OCI-LY3 (cell line): ENCODE measurements around the gene TENM4.

Experiments used
- H2AFZ ChIP-seq: fragments of 200-600, 300-600 bp; shearing (Covaris generic); 2 replicates; pipeline ENCODE4 v1.6.0; 2014; ENCODE audit warnings: antibody characterized with exemption, low read depth, low read length
- H3K27ac ChIP-seq: fragments of 200-600, 300-600 bp; sonication (generic); 2 replicates; pipeline ENCODE4 v1.5.1; 2014; ENCODE audit warnings: mild to moderate bottlenecking, low read length, moderate library complexity, mixed read lengths
- H3K27me3 ChIP-seq: fragments of 200-600, 300-600 bp; sonication (generic); 2 replicates; pipeline ENCODE4 v1.6.1; 2014; ENCODE audit warnings: low read depth, low read length, mixed read lengths
- H3K36me3 ChIP-seq: fragments of 200-600, 300-600 bp; sonication (generic); replicated peaks from 2 replicates; pipeline ENCODE3; 2014; ENCODE audit warnings: low read depth, low read length, mixed read lengths
- H3K4me1 ChIP-seq: fragments of 300-600, 200-600 bp; sonication (generic); 2 replicates; pipeline ENCODE4 v1.6.1; 2014; ENCODE audit warnings: low read length, mixed read lengths
- H3K4me2 ChIP-seq: fragments of 200-600, 300-600 bp; sonication (generic); 2 replicates; pipeline ENCODE4 v1.6.1; 2014; ENCODE audit warnings: low read length, mixed read lengths
- H3K4me3 ChIP-seq: fragments of 300-600, 200-600 bp; sonication (generic); 2 replicates; pipeline ENCODE4 v1.5.1; 2014; ENCODE audit warnings: antibody characterized with exemption, mild to moderate bottlenecking, low read length, moderate library complexity
- H3K79me2 ChIP-seq: fragments of 300-600, 200-600 bp; shearing (Covaris generic); 2 replicates; pipeline ENCODE4 v1.6.1; 2014; ENCODE audit warnings: mild to moderate bottlenecking, low read length, mixed read lengths
- H3K9ac ChIP-seq: fragments of 300-600, 200-600 bp; shearing (Covaris generic); 2 replicates; pipeline ENCODE4 v1.6.0; 2014; ENCODE audit warnings: mild to moderate bottlenecking, low read length, moderate library complexity
- H3K9me3 ChIP-seq: fragments of 200-600, 300-600 bp; shearing (Covaris generic); 2 replicates; pipeline ENCODE4 v1.6.1; 2014; ENCODE audit warnings: low read length, mixed read lengths; ENCODE audit not compliant: insufficient read depth
- H4K20me1 ChIP-seq: fragments of 200-600, 300-600 bp; sonication (generic); 2 replicates; pipeline ENCODE4 v1.6.1; 2016; ENCODE audit warnings: low read length, mixed read lengths; ENCODE audit not compliant: insufficient read depth
- CTCF ChIP-seq: fragments of 200-600, 300-600 bp; sonication (generic); IDR thresholded peaks from 2 replicates; pipeline ENCODE4 v1.5.1; 2014; ENCODE audit warnings: antibody characterized with exemption, low read length, low read depth
- EZH2phosphoT487 ChIP-seq: fragments of 200-600 bp; shearing (Covaris generic); IDR thresholded peaks from 2 replicates; pipeline ENCODE4 v1.6.1; 2018; ENCODE audit warnings: antibody characterized with exemption, mixed run types, low read depth

TENM4 gene

GRCh38 chr11:78943154-78943553, 497.7 kb downstream of the TENM4 start:
- no peaks in the 10 kb centered on the region for H4K20me1 ChIP-seq
- no peak overlapping the region for H2AFZ ChIP-seq
- no peak overlapping the region for H3K4me2 ChIP-seq
- H3K79me2 ChIP-seq = no peaks in the 10 kb centered on the region
- H3K36me3 ChIP-seq = no peaks in the 10 kb centered on the region
- H3K27me3 ChIP-seq = no peaks in the 10 kb centered on the region
- H3K4me3 ChIP-seq = no peak overlapping the region
- H3K9ac ChIP-seq = no peak overlapping the region
- TF ChIP-seq CTCF (no peak), EZH2phosphoT487 (no peak)
- no peak overlapping the region for H3K27ac ChIP-seq
- H3K4me1 ChIP-seq = no peaks in the 10 kb centered on the region
- no peaks in the 10 kb centered on the region for H3K9me3 ChIP-seq

- no peak overlapping the region for H3K4me2 ChIP-seq
Observed at GRCh38 chr11:78941226-78941851, 499.5 kb downstream of the TENM4 start.

GRCh38 chr11:78940500-78941225, 500.2 kb downstream of the TENM4 start:
- Histone ChIP-seq H3K4me3 (no peak overlapping the region), H2AFZ (no peak overlapping the region), H3K4me2 (no peak overlapping the region), H3K9me3 (no peaks in the 10 kb centered on the region), H3K27ac (no peak overlapping the region), H3K79me2 (no peaks in the 10 kb centered on the region), H4K20me1 (no peaks in the 10 kb centered on the region), H3K4me1 (no peaks in the 10 kb centered on the region), H3K27me3 (no peaks in the 10 kb centered on the region), H3K36me3 (no peaks in the 10 kb centered on the region), H3K9ac (no peak overlapping the region)
- TF ChIP-seq EZH2phosphoT487 (no peak), CTCF (no peak)

More at GRCh38 chr11:78941226-78941851, 499.5 kb downstream of the TENM4 start:
- Histone ChIP-seq H3K27ac (no peak overlapping the region), H2AFZ (no peak overlapping the region), H3K9me3 (no peaks in the 10 kb centered on the region), H3K79me2 (no peaks in the 10 kb centered on the region), H3K4me1 (no peaks in the 10 kb centered on the region), H3K36me3 (no peaks in the 10 kb centered on the region), H4K20me1 (no peaks in the 10 kb centered on the region), H3K9ac (no peak overlapping the region), H3K4me3 (no peak overlapping the region), H3K27me3 (no peaks in the 10 kb centered on the region)
- no peak for TF ChIP-seq EZH2phosphoT487
- TF ChIP-seq CTCF = no peak

- H3K4me3 ChIP-seq = no peak overlapping the region
- no peak overlapping the region for H2AFZ ChIP-seq
- H3K79me2 ChIP-seq = no peaks in the 10 kb centered on the region
- no peak for TF ChIP-seq CTCF
- no peak for TF ChIP-seq EZH2phosphoT487
- no peaks in the 10 kb centered on the region for H4K20me1 ChIP-seq
- no peak overlapping the region for H3K4me2 ChIP-seq
- H3K9me3 ChIP-seq = no peaks in the 10 kb centered on the region
- H3K27me3 ChIP-seq = no peaks in the 10 kb centered on the region
- no peaks in the 10 kb centered on the region for H3K4me1 ChIP-seq
- H3K27ac ChIP-seq = no peak overlapping the region
- no peak overlapping the region for H3K9ac ChIP-seq
- H3K36me3 ChIP-seq = no peaks in the 10 kb centered on the region
Observed at GRCh38 chr11:78938971-78939370, 501.9 kb downstream of the TENM4 start.
